ENCODE results near the gene BICD1.
"Not testable (repeated sequence)": the region's sequence is repeated elsewhere in the genome, so short reads cannot be mapped to it uniquely, and the experiment has no call there.

BICD1 gene

GRCh38 chr12:32106517-32107358 is at the start of gene BICD1:
BICD1 (plus strand) TSS chr12:32106847; CDS start chr12:32107332, 485 bp downstream.
- peak; percentile 67 to 68 for DNase-seq

DNA sequence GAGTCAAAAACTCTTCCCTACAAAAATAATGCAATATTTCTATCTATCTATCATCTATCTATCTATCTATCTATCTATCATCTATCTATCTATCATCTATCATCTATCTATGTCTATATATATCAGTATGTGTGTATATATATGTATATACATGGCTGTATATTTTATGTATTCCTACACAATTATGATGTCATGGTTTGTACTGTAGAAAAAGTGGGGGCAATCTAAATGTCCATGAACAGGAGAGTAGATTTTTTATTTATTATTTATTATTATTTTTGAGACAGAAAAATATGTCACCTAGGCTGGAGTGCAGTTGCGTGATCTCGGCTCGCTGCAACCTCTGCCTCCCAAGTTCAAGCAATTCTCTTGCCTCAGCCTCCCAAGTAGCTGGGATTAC is 45.6 kb upstream of the BICD1 start:
- DNase-seq: no peak

DNA sequence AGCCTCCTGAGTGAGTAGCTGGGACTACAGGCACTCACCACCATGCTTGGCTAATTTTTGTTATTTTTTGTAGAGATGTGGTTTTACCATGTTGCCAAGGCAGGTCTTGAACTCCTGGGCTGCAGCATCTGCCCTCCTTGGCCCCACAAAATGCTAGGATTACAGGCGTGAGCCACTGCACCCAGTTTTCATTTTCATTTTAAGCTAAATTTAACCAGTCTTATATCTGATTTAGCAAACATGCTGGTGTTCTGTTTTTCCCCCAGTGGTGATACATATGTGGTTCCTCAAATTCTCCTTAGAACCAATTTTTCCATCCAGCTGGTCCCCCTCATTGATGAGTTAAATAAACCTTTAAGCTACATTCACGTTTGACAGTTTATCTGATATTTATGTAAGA is 43.8 kb upstream of the BICD1 start:
- no peak for DNase-seq

DNA sequence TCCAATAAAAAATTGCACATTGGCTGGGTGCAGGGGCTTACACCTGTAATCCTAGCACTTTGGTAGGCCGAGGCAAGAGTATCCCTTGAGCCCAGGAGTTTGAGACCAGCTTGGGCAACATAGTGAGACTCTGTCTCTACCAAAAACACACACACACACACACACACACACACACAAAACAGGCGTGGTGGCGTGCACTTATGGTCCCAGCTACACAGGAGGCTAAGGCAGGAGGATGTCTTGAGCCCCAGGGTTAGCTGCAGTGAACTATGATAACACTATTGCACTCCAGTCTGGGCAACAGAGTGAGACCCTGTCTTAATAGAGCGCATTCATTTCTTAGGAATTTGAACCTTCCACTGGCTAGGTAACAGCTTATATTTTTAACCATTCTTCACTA is 42.9 kb upstream of the BICD1 start:
- DNase-seq: no peak

DNA sequence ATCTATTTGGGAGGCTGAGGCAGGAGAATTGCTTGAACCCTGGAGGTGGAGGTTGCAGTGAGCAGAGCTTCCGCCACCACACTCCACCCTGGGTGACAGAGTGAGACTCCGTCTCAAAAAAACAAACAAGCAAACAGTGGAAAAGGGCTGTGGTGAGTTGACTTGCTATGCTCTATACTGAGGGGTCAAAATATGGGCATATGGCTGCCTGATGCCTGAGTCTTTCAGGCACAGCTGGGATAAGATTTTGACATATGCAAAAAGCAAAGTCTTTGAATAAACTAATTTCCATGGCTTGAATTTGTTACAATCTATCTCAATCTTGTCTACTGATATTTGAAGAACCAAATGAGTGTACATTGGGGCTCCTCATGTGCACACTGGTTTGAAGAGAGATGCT is 40.4 kb upstream of the BICD1 start:
- DNase-seq: no peak

- DNase-seq: no peak
Measured at GRCh38 chr12:32069071-32069470, 37.6 kb upstream of the BICD1 start.

DNA sequence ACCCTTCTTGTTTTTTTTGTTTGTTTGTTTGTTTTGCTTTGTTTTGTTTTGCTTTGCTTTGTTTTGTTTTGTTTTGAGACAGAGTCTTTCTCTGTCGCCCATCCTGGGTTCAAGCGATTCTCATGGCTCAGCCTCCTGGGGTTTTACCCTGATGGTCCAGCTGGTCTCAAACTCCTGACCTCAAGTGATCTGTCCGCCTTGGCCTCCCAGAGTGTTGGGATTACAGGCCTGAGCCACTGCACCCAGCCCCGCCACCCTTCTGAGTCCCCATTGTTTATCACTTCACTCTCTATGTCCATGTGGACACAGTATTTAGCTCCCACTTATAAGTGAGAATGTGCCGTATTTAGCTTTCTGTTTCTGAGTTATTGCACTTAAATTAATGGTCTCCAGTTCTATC is 36.9 kb upstream of the BICD1 start:
- no peak for DNase-seq

- DNase-seq: no peak
Measured at GRCh38 chr12:32070370-32070769, 36.3 kb upstream of the BICD1 start.

GRCh38 chr12:32072102-32072501 is 34.5 kb upstream of the BICD1 start:
- no peak for DNase-seq

- no peak for DNase-seq
Measured at GRCh38 chr12:32074432-32074831, 32.2 kb upstream of the BICD1 start.

- no peak for DNase-seq
Measured at GRCh38 chr12:32076941-32077340, 29.7 kb upstream of the BICD1 start.

- no peak for DNase-seq
Measured at GRCh38 chr12:32080435-32080834, 26.2 kb upstream of the BICD1 start.

GRCh38 chr12:32083489-32083888 is 23.2 kb upstream of the BICD1 start:
- no peak for DNase-seq

- no peak for DNase-seq
Measured at GRCh38 chr12:32084017-32084688, 22.5 kb upstream of the BICD1 start.

- DNase-seq: no peak
Measured at GRCh38 chr12:32084753-32085152, 21.9 kb upstream of the BICD1 start.

DNA sequence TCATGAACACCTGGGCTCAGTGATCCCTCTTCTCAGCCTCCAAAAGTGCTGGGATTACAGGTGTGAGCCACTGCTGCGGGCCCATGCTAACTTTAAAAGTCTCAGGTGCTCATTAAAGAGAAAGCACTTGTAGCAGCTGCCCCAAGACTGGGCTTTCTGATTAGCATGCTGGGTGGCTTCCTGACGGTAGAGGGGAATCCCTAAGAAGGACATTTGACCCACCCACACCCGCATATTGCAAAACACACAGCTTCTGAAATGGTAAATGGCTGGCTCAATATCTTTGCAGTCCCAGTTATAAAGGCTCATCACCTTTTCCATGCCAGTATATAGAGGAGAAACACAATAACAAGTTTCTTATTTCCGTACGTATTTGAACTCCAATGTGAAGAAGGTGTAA is 19.3 kb upstream of the BICD1 start:
- no peak for DNase-seq

DNA sequence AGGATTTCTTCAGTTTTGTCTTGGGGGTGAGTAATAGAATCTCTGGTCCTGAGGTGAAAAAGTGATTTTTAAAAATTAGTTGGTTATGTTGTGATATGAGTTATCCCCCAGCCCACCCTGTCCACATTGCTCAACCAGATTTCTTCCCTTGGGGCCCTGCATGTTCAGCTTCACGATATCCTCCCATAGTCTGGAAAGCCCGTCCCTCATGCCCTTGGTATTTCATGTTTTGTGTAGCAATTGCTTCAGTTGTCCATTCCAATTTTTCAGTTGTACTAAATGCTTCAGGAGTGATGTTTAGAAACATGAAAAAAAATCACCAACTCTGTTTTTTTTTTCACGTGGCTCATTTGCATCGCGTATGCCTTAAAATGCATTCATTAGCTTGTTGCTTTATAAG is 17.5 kb upstream of the BICD1 start:
- no peak for DNase-seq

DNA sequence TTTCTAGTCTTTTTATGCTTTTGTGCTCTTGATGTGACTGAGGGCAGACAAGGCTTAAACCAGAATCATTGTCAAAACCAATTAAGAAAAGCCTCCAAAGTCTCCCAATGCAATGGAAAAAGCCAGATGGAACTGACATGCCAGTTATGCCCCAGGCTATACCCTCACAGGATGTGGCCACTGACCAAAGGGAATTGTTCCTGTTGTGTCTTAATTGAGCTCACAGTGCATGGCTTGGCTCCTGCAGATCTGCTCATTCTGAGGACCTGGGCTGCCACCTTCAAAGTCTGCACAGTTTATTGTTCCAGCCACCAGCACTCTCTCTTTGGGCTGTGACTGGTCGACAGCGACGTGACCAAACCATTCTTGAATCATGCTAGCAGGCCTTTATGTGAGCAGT is 17.1 kb upstream of the BICD1 start:
- no peak for DNase-seq

- no peak for DNase-seq
Measured at GRCh38 chr12:32091696-32092095, 15.0 kb upstream of the BICD1 start.

- DNase-seq: no peak
Measured at GRCh38 chr12:32098112-32098511, 8.5 kb upstream of the BICD1 start.

- DNase-seq: not testable (repeated sequence)
Measured at GRCh38 chr12:32099275-32099674, 7.4 kb upstream of the BICD1 start.

DNA sequence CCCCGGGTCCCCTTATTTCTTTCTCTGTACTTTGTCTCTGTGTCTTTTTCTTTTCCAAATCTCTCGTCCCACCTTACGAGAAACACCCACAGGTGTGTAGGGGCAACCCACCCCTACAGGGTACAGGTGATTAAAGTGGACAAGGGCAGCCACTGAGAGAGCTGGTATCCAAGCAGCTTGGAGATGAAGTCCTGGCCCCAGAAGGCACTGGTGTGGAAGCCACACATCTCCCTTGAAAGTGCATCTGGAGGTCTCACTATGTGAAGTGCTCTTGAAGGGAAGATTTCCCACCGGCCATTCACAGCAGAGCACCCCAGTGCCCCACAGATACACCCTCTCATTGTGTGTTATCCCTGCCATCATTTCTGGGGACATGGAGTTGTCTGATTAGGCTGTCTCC is 6.3 kb upstream of the BICD1 start:
- no peak for DNase-seq

DNA sequence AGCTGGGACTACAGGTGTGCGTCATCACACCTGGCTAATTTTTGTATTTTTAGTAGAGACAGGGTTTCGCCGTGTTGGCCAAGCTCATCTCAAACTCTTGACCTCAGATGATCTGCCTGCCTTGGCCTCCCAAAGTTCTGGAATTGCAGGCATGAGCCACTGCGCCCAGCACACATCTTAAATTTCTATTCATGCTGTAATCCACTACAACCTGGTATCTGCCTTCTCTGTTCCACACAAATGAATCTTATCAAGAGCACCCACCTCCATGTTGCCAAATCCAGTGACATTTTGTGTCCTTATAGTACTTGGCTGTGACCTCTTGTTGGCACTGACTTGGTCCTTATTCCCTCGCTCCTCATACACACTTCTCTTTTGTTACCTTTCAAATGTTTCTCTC is 5.8 kb upstream of the BICD1 start:
- DNase-seq: no peak

GRCh38 chr12:32102234-32102633 is 4.4 kb upstream of the BICD1 start:
- DNase-seq: no peak

All from activated CD4-positive, alpha-beta T cell treated with anti-CD3 and anti-CD28 coated beads for 4 hours (primary cell).